GM19395 (cell line): ENCODE measurements around the gene SLC9A5.

Source experiments
- ATAC-seq: cut with Tn5 transposase; IDR thresholded peaks from one replicate; pipeline ENCODE4 v1.9.1; 2021; ENCODE audit warnings: mild to moderate bottlenecking, moderate library complexity; ENCODE audit not compliant: unreplicated experiment

Gene SLC9A5

GRCh38 chr16:67238278-67238575 lies 10.6 kb upstream of the SLC9A5 start:
- no peak for ATAC-seq

GRCh38 chr16:67238806-67239470 lies 9.8 kb upstream of the SLC9A5 start:
- ATAC-seq: no peak

GRCh38 chr16:67240506-67240905 lies 8.3 kb upstream of the SLC9A5 start:
- ATAC-seq: no peak

GRCh38 chr16:67241008-67241900 lies 7.5 kb upstream of the SLC9A5 start:
- no peak for ATAC-seq

- no peak for ATAC-seq
These were observed 6.5 kb upstream of the SLC9A5 start for GRCh38 chr16:67242138-67242730.

- no peak for ATAC-seq
These were observed 5.3 kb upstream of the SLC9A5 start for GRCh38 chr16:67243481-67243880.

GRCh38 chr16:67244387-67245185 lies 4.2 kb upstream of the SLC9A5 start:
- ATAC-seq: peak; percentile 60

GRCh38 chr16:67245186-67245585 lies 3.6 kb upstream of the SLC9A5 start:
- ATAC-seq: no peak

GRCh38 chr16:67245674-67246080 lies 3.1 kb upstream of the SLC9A5 start:
- ATAC-seq: no peak

- peak; percentile 33 for ATAC-seq
These were observed 2.6 kb upstream of the SLC9A5 start for GRCh38 chr16:67246081-67246755.

- ATAC-seq: peak; percentile 16
These were observed 2.0 kb upstream of the SLC9A5 start for GRCh38 chr16:67246756-67247191.

- ATAC-seq: peak; percentile 46
These were observed 1.3 kb upstream of the SLC9A5 start, which contains the start of gene FHOD1 for GRCh38 chr16:67247192-67248072. Gene FHOD1, minus strand, starts transcription at chr16:67247481. Its CDS starts 71 bp downstream, at chr16:67247410.

GRCh38 chr16:67248073-67248400 lies 742 bp upstream of the SLC9A5 start:
- no peak for ATAC-seq

GRCh38 chr16:67249178-67250044 lies 632 bp downstream of the SLC9A5 start:
- no peak for ATAC-seq

- ATAC-seq: no peak
These were observed 1.2 kb downstream of the SLC9A5 start for GRCh38 chr16:67250045-67250327.

- no peak for ATAC-seq
These were observed 4.1 kb downstream of the SLC9A5 start for GRCh38 chr16:67252609-67253497.

GRCh38 chr16:67254801-67255552 lies 6.2 kb downstream of the SLC9A5 start:
- ATAC-seq: no peak
